Measurements from ENCODE around the gene FBRS.

DNA sequence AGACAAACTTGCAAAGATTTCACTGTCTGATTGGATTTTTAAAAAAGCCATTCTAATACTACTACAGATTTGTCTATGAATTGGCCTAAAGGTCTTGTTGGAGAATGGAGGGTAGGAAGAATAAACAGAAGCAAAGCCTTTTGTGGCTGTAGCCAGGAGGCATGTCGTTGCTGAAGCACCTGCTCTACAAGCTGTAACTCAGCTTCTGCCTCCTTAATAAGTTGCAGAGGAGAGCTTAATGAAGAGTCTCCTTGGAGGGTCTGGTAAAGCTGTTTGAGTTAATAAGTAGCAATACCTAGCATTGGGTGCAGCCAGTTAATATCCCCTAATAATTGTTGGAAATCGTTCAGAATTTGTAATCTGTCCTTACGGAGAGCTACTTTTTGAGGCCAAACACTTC is 38.1 kb upstream of the FBRS start:
- no peak for TF ChIP-seq POLR2A (IDR thresholded peaks at IDR 0.05)
- TF ChIP-seq, protein P1, sequence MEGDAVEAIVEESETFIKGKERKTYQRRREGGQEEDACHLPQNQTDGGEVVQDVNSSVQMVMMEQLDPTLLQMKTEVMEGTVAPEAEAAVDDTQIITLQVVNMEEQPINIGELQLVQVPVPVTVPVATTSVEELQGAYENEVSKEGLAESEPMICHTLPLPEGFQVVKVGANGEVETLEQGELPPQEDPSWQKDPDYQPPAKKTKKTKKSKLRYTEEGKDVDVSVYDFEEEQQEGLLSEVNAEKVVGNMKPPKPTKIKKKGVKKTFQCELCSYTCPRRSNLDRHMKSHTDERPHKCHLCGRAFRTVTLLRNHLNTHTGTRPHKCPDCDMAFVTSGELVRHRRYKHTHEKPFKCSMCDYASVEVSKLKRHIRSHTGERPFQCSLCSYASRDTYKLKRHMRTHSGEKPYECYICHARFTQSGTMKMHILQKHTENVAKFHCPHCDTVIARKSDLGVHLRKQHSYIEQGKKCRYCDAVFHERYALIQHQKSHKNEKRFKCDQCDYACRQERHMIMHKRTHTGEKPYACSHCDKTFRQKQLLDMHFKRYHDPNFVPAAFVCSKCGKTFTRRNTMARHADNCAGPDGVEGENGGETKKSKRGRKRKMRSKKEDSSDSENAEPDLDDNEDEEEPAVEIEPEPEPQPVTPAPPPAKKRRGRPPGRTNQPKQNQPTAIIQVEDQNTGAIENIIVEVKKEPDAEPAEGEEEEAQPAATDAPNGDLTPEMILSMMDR (IDR thresholded peaks at IDR 0.05) = no peak

Measured in testis (tissue), 2 donors.